HEK293 (cell line): ENCODE measurements around the gene ATRNL1.

Source experiments
- CTCF ChIA-PET: fragments of 350-600 bp; formaldehyde crosslinking; extraction: SDS; loops from one replicate; lab custom pipeline; 2021; ENCODE audit warnings: antibody characterized with exemption; lab: Yijun Ruan, JAX
- POLR2A ChIA-PET: fragments of 300-600 bp; formaldehyde crosslinking; extraction: SDS; loops from one replicate; lab custom pipeline; 2020; ENCODE audit warnings: antibody characterized with exemption, inconsistent platforms; lab: Yijun Ruan, JAX
- H3K27ac ChIP-seq: fragments of 200-500 bp; sonication (Bioruptor generic); 2 replicates; pipeline ENCODE4 v1.5.1; 2014; ENCODE audit warnings: low read depth, low read length, control low read depth, inconsistent platforms; ENCODE audit errors: extremely low read depth
- H3K36me3 ChIP-seq, 2 experiments: fragments of 200-500 bp in 1 of 2; sonication (Bioruptor generic) in 1 of 2; 1 replicate in 1 of 2; 2 replicates in 1 of 2; pipeline ENCODE4 v1.5.1; 2014 to 2017; ENCODE audit warnings: inconsistent platforms in 2 of 2, low read length in 2 of 2; ENCODE audit not compliant: control insufficient read depth in 2 of 2, insufficient read depth in 1 of 2
- H3K4me1 ChIP-seq: fragments of 200-500 bp; sonication (Bioruptor generic); 2 replicates; pipeline ENCODE4 v1.5.1; 2014; ENCODE audit warnings: mild to moderate bottlenecking, low read length, inconsistent platforms; ENCODE audit not compliant: control insufficient read depth, insufficient read depth
- H3K4me3 ChIP-seq: 2 replicates; pipeline ENCODE4 v1.5.1; 2011; ENCODE audit warnings: low read depth, mild to moderate bottlenecking, control low read depth, low read length, moderate library complexity
- H3K9me3 ChIP-seq: fragments of 200-500 bp; sonication (Bioruptor generic); 2 replicates; pipeline ENCODE4 v1.5.1; 2014; ENCODE audit warnings: low read depth, low read length, inconsistent platforms; ENCODE audit not compliant: control insufficient read depth, insufficient read depth
- BCL11A ChIP-seq: fragments of 450-650 bp; formaldehyde crosslinking; IDR thresholded peaks from 2 replicates; pipeline ENCODE4 v1.5.1; 2016; ENCODE audit warnings: low read depth, missing biosample characterization, missing genetic modification characterization
- GLIS2 ChIP-seq: fragments of 450-650 bp; formaldehyde crosslinking; IDR thresholded peaks from 2 replicates; pipeline ENCODE4 v1.5.1; 2016; ENCODE audit warnings: missing biosample characterization, missing genetic modification characterization
- OVOL3 ChIP-seq: fragments of 450-650 bp; formaldehyde crosslinking; IDR thresholded peaks from 2 replicates; pipeline ENCODE4 v1.5.1; 2016; ENCODE audit warnings: missing biosample characterization, missing genetic modification characterization
- RBAK ChIP-seq: fragments of 450-650 bp; formaldehyde crosslinking; IDR thresholded peaks from 2 replicates; pipeline ENCODE4 v1.5.1; 2016; ENCODE audit warnings: missing biosample characterization, missing genetic modification characterization
- SP2 ChIP-seq: fragments of 450-650 bp; formaldehyde crosslinking; IDR thresholded peaks from 2 replicates; pipeline ENCODE4 v1.5.1; 2016; ENCODE audit warnings: missing biosample characterization, missing genetic modification characterization
- SP7 ChIP-seq: fragments of 450-650 bp; formaldehyde crosslinking; IDR thresholded peaks from 2 replicates; pipeline ENCODE4 v1.5.1; 2016; ENCODE audit warnings: missing biosample characterization, missing genetic modification characterization
- ZBTB8A ChIP-seq: fragments of 450-650 bp; formaldehyde crosslinking; IDR thresholded peaks from 2 replicates; pipeline ENCODE4 v1.5.1; 2016; ENCODE audit warnings: missing biosample characterization, missing genetic modification characterization
- ZFHX2 ChIP-seq: fragments of 450-650 bp; formaldehyde crosslinking; conservative IDR thresholded peaks from 2 replicates; pipeline ENCODE4 v1.5.1; 2016; ENCODE audit warnings: missing biosample characterization, missing genetic modification characterization
- ZIC2 ChIP-seq: fragments of 450-650 bp; formaldehyde crosslinking; IDR thresholded peaks from 2 replicates; pipeline ENCODE4 v1.5.1; 2016; ENCODE audit warnings: missing biosample characterization, missing genetic modification characterization
- ZNF10 ChIP-seq: fragments of 450-650 bp; formaldehyde crosslinking; IDR thresholded peaks from 2 replicates; pipeline ENCODE4 v1.5.1; 2017; ENCODE audit warnings: missing biosample characterization, missing genetic modification characterization
- ZNF121 ChIP-seq: fragments of 450-650 bp; formaldehyde crosslinking; IDR thresholded peaks from 2 replicates; pipeline ENCODE4 v1.5.1; 2016; ENCODE audit warnings: missing biosample characterization, missing genetic modification characterization
- ZNF146 ChIP-seq: fragments of 450-650 bp; formaldehyde crosslinking; IDR thresholded peaks from 2 replicates; pipeline ENCODE4 v1.5.1; 2016; ENCODE audit warnings: missing biosample characterization, missing genetic modification characterization
- ZNF184 ChIP-seq: fragments of 450-650 bp; IDR thresholded peaks from 2 replicates; pipeline ENCODE4 v1.5.1; 2018; ENCODE audit warnings: missing biosample characterization, mild to moderate bottlenecking, missing genetic modification characterization
- ZNF214 ChIP-seq: fragments of 450-650 bp; formaldehyde crosslinking; IDR thresholded peaks from 2 replicates; pipeline ENCODE4 v1.5.1; 2017; ENCODE audit warnings: missing biosample characterization, mild to moderate bottlenecking, missing genetic modification characterization, borderline replicate concordance
- ZNF23 ChIP-seq: fragments of 450-650 bp; formaldehyde crosslinking; IDR thresholded peaks from 2 replicates; pipeline ENCODE4 v1.5.1; 2016; ENCODE audit warnings: missing biosample characterization, missing genetic modification characterization, borderline replicate concordance
- ZNF302 ChIP-seq: fragments of 450-650 bp; formaldehyde crosslinking; IDR thresholded peaks from 2 replicates; pipeline ENCODE4 v1.5.1; 2016; ENCODE audit warnings: missing biosample characterization, missing genetic modification characterization, low read depth
- ZNF37A ChIP-seq: fragments of 450-650 bp; IDR thresholded peaks from 2 replicates; pipeline ENCODE4 v1.5.1; 2018; ENCODE audit warnings: missing biosample characterization, missing genetic modification characterization
- ZNF501 ChIP-seq: fragments of 450-650 bp; formaldehyde crosslinking; IDR thresholded peaks from 2 replicates; pipeline ENCODE4 v1.5.1; 2016; ENCODE audit warnings: missing biosample characterization, missing genetic modification characterization
- ZNF521 ChIP-seq: fragments of 450-650 bp; formaldehyde crosslinking; IDR thresholded peaks from 2 replicates; pipeline ENCODE4 v1.5.1; 2017; ENCODE audit warnings: missing biosample characterization, mild to moderate bottlenecking, missing genetic modification characterization
- ZNF548 ChIP-seq: fragments of 450-650 bp; formaldehyde crosslinking; IDR thresholded peaks from 2 replicates; pipeline ENCODE4 v1.5.1; 2016; ENCODE audit warnings: missing biosample characterization, missing genetic modification characterization
- ZNF561 ChIP-seq: fragments of 450-650 bp; IDR thresholded peaks from 2 replicates; pipeline ENCODE4 v1.5.1; 2018; ENCODE audit warnings: missing biosample characterization, missing genetic modification characterization, borderline replicate concordance
- ZNF621 ChIP-seq: fragments of 450-650 bp; formaldehyde crosslinking; IDR thresholded peaks from 2 replicates; pipeline ENCODE4 v1.5.1; 2017; ENCODE audit warnings: missing biosample characterization, missing genetic modification characterization
- ZNF654 ChIP-seq: fragments of 450-650 bp; formaldehyde crosslinking; IDR thresholded peaks from 2 replicates; pipeline ENCODE4 v1.5.1; 2016; ENCODE audit warnings: low read depth, missing biosample characterization, missing genetic modification characterization
- ZNF747 ChIP-seq: fragments of 450-650 bp; formaldehyde crosslinking; IDR thresholded peaks from 2 replicates; pipeline ENCODE4 v1.5.1; 2016; ENCODE audit warnings: missing biosample characterization, missing genetic modification characterization
- ZNF792 ChIP-seq: fragments of 450-650 bp; formaldehyde crosslinking; IDR thresholded peaks from 2 replicates; pipeline ENCODE4 v1.5.1; 2016; ENCODE audit warnings: missing biosample characterization, missing genetic modification characterization
- ZNF830 ChIP-seq: fragments of 450-650 bp; IDR thresholded peaks from 2 replicates; pipeline ENCODE4 v1.5.0; 2018; ENCODE audit warnings: missing biosample characterization, missing genetic modification characterization, low read depth, mild to moderate bottlenecking, moderate library complexity
- TF ChIP-seq, protein P1 (sequence below): fragments of 450-650 bp; formaldehyde crosslinking; IDR thresholded peaks from 2 replicates; pipeline ENCODE4 v1.5.1; 2016; ENCODE audit warnings: missing biosample characterization, missing genetic modification characterization
- TF ChIP-seq, protein P2 (sequence below): fragments of 450-650 bp; formaldehyde crosslinking; IDR thresholded peaks from 2 replicates; pipeline ENCODE4 v1.5.1; 2016; ENCODE audit warnings: missing biosample characterization, missing genetic modification characterization
- TF ChIP-seq, protein P3 (sequence below): fragments of 450-650 bp; formaldehyde crosslinking; IDR thresholded peaks from 2 replicates; pipeline ENCODE4 v1.5.1; 2017; ENCODE audit warnings: missing biosample characterization, missing genetic modification characterization
- TF ChIP-seq, protein P4 (sequence below): fragments of 450-650 bp; formaldehyde crosslinking; IDR thresholded peaks from 2 replicates; pipeline ENCODE4 v1.5.1; 2016; ENCODE audit warnings: missing biosample characterization, missing genetic modification characterization
- TF ChIP-seq, protein P5 (sequence below): fragments of 450-650 bp; formaldehyde crosslinking; IDR thresholded peaks from 2 replicates; pipeline ENCODE4 v1.5.1; 2016; ENCODE audit warnings: missing biosample characterization, missing genetic modification characterization
- TF ChIP-seq, protein P6 (sequence below): fragments of 450-650 bp; formaldehyde crosslinking; IDR thresholded peaks from 2 replicates; pipeline ENCODE4 v1.5.1; 2016; ENCODE audit warnings: missing biosample characterization, missing genetic modification characterization

Gene ATRNL1

DNA sequence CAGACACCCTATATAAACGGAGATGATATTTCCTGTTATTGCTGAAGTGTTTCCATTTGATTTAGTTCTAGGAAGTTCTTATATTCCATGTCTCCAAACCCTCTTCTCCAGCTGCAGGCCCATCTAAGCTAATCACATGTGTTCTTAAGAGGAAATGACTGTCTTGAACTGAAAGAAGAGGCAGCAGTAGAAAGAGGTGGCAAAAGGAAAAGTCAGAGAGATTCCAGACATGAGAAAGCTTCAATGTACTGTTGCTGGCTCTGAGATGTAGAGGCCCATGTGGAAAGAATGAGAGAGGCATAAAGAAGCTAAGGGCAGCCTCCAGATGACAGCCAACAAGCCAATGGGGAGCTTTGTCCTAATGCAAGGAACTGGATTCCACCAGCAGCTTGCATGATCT, 892.6 kb downstream of the ATRNL1 start:
- H3K9me3 ChIP-seq = no peaks in the 10 kb centered on the region
- ChIA-PET POLR2A (no interaction called here), CTCF (no interaction called here)

DNA sequence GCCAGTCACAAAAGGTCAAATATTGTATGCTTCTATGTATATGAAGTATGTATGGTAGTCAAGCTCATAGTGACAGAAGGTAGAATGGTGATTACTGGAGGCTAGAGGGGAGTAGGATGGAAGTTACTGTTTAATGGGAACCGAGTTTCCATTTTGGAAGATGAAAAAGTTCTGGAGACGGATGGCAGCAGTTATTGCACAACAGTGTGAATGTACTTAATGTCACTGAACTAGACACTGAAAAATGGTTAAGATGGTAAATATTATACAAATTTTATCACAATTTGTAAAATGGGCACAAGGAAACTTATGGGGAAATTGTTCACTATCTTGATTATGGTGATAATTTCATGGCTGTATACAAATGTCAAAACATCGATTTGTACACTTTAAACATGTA, 895.2 kb downstream of the ATRNL1 start:
- TF ChIP-seq ZNF501 = no peak
- TF ChIP-seq, protein P1, sequence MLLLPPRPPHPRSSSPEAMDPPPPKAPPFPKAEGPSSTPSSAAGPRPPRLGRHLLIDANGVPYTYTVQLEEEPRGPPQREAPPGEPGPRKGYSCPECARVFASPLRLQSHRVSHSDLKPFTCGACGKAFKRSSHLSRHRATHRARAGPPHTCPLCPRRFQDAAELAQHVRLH (tag by site-specific recombination) = no peak
- no peak for TF ChIP-seq ZNF548 (tag by site-specific recombination)
- no peak for TF ChIP-seq ZNF121
- TF ChIP-seq, protein P2, sequence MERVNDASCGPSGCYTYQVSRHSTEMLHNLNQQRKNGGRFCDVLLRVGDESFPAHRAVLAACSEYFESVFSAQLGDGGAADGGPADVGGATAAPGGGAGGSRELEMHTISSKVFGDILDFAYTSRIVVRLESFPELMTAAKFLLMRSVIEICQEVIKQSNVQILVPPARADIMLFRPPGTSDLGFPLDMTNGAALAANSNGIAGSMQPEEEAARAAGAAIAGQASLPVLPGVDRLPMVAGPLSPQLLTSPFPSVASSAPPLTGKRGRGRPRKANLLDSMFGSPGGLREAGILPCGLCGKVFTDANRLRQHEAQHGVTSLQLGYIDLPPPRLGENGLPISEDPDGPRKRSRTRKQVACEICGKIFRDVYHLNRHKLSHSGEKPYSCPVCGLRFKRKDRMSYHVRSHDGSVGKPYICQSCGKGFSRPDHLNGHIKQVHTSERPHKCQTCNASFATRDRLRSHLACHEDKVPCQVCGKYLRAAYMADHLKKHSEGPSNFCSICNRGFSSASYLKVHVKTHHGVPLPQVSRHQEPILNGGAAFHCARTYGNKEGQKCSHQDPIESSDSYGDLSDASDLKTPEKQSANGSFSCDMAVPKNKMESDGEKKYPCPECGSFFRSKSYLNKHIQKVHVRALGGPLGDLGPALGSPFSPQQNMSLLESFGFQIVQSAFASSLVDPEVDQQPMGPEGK (tag by site-specific recombination) = no peak
- no peak for TF ChIP-seq ZNF10 (tag by site-specific recombination)
- TF ChIP-seq ZNF23 = no peak
- no peak for TF ChIP-seq ZNF302 (tag by site-specific recombination)
- no peak for TF ChIP-seq ZNF747
- TF ChIP-seq ZNF561 (tag by site-specific recombination) = no peak
- TF ChIP-seq ZNF214 (tag by site-specific recombination) = no peak
- no peak for TF ChIP-seq ZNF830 (tag by site-specific recombination)
- TF ChIP-seq, protein P3, sequence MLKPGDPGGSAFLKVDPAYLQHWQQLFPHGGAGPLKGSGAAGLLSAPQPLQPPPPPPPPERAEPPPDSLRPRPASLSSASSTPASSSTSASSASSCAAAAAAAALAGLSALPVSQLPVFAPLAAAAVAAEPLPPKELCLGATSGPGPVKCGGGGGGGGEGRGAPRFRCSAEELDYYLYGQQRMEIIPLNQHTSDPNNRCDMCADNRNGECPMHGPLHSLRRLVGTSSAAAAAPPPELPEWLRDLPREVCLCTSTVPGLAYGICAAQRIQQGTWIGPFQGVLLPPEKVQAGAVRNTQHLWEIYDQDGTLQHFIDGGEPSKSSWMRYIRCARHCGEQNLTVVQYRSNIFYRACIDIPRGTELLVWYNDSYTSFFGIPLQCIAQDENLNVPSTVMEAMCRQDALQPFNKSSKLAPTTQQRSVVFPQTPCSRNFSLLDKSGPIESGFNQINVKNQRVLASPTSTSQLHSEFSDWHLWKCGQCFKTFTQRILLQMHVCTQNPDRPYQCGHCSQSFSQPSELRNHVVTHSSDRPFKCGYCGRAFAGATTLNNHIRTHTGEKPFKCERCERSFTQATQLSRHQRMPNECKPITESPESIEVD = no peak
- no peak for TF ChIP-seq ZNF146 (tag by site-specific recombination)
- TF ChIP-seq, all 188 proteins: peak for 0
- CTCF ChIA-PET = interaction anchor here (0.6 kb wide), 1 partner anchor 299 kb away, joined by 5 read pairs; no protein-coding TSS in a partner anchor
- no peak overlapping the region for H3K4me3 ChIP-seq
- POLR2A ChIA-PET = no interaction called here
- H3K27ac ChIP-seq = no peak overlapping the region
- H3K36me3 ChIP-seq = no peaks in the 10 kb centered on the region
- no peaks in the 10 kb centered on the region for H3K9me3 ChIP-seq
- no peaks in the 10 kb centered on the region for H3K4me1 ChIP-seq

More for the DNA sequence above, 892.6 kb downstream of the ATRNL1 start:
- TF ChIP-seq ZNF621 (tag by site-specific recombination) = no peak
- TF ChIP-seq, protein P4, sequence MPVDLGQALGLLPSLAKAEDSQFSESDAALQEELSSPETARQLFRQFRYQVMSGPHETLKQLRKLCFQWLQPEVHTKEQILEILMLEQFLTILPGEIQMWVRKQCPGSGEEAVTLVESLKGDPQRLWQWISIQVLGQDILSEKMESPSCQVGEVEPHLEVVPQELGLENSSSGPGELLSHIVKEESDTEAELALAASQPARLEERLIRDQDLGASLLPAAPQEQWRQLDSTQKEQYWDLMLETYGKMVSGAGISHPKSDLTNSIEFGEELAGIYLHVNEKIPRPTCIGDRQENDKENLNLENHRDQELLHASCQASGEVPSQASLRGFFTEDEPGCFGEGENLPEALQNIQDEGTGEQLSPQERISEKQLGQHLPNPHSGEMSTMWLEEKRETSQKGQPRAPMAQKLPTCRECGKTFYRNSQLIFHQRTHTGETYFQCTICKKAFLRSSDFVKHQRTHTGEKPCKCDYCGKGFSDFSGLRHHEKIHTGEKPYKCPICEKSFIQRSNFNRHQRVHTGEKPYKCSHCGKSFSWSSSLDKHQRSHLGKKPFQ = no peak
- no peak for TF ChIP-seq ZBTB8A (tag by site-specific recombination)
- TF ChIP-seq SP2 (tag by site-specific recombination) = no peak
- TF ChIP-seq BCL11A (tag by site-specific recombination) = no peak
- TF ChIP-seq, protein P5, sequence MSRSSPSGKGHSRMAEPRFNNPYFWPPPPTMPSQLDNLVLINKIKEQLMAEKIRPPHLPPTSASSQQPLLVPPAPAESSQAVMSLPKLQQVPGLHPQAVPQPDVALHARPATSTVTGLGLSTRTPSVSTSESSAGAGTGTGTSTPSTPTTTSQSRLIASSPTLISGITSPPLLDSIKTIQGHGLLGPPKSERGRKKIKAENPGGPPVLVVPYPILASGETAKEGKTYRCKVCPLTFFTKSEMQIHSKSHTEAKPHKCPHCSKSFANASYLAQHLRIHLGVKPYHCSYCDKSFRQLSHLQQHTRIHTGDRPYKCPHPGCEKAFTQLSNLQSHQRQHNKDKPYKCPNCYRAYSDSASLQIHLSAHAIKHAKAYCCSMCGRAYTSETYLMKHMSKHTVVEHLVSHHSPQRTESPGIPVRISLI (tag by site-specific recombination) = no peak
- no peak for TF ChIP-seq SP7 (tag by site-specific recombination)
- TF ChIP-seq OVOL3 = no peak
- no peak for TF ChIP-seq ZNF521 (tag by site-specific recombination)
- TF ChIP-seq RBAK = no peak
- TF ChIP-seq, protein P6, sequence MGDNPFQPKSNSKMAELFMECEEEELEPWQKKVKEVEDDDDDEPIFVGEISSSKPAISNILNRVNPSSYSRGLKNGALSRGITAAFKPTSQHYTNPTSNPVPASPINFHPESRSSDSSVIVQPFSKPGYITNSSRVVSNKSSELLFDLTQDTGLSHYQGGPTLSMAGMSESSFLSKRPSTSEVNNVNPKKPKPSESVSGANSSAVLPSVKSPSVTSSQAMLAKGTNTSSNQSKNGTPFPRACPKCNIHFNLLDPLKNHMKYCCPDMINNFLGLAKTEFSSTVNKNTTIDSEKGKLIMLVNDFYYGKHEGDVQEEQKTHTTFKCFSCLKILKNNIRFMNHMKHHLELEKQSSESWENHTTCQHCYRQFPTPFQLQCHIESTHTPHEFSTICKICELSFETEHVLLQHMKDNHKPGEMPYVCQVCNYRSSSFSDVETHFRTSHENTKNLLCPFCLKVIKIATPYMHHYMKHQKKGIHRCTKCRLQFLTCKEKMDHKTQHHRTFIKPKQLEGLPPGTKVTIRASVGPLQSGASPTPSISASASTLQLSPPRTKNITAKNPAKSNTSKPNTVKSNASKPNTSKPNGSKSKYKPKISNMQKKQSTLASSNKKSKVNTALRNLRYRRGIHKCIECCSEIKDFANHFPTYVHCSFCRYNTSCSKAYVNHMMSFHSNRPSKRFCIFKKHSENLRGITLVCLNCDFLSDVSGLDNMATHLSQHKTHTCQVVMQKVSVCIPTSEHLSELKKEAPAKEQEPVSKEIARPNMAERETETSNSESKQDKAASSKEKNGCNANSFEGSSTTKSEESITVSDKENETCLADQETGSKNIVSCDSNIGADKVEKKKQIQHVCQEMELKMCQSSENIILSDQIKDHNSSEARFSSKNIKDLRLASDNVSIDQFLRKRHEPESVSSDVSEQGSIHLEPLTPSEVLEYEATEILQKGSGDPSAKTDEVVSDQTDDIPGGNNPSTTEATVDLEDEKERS = no peak
- TF ChIP-seq ZNF548 (tag by site-specific recombination) = no peak
- no peak for TF ChIP-seq ZNF501
- TF ChIP-seq ZNF792 (tag by site-specific recombination) = no peak
- no peak for TF ChIP-seq ZIC2 (tag by site-specific recombination)
- TF ChIP-seq ZFHX2 (tag by site-specific recombination) = no peak
- no peak for TF ChIP-seq GLIS2 (tag by site-specific recombination)
- TF ChIP-seq ZNF37A (tag by site-specific recombination) = no peak
- TF ChIP-seq ZNF184 (tag by site-specific recombination) = no peak
- TF ChIP-seq ZNF654 (tag by site-specific recombination) = no peak
- Histone ChIP-seq H3K4me3 (no peak overlapping the region), H3K4me1 (no peaks in the 10 kb centered on the region), H3K36me3 (no peaks in the 10 kb centered on the region), H3K27ac (no peak overlapping the region)
